CD14-positive monocyte (primary cell): ENCODE measurements around the gene NACC1. TPM values are rescaled to one million over a fixed set of nuclear protein-coding genes. Genes with fewer than 3 reads are reported as not detected.

Experiments
- DNase-seq, 3 donors: peaks; one replicate each; pipeline ENCODE4 v3.0.0-alpha.2; 2011 to 2022
- H2AFZ ChIP-seq: 2 replicates; pipeline ENCODE4 v1.6.0; 2012; ENCODE audit warnings: mild to moderate bottlenecking, low read depth, low read length, inconsistent platforms; ENCODE audit not compliant: insufficient read depth, poor library complexity, severe bottlenecking
- H3K27ac ChIP-seq, 2 donors: 1 replicate in 1 of 2; 2 replicates in 1 of 2; pipeline ENCODE4 v1.5.1; 2012 to 2013; ENCODE audit warnings: low read length in 2 of 2, control low read depth in 1 of 2, inconsistent platforms in 1 of 2, low read depth in 1 of 2, mild to moderate bottlenecking in 1 of 2
- H3K27me3 ChIP-seq, 2 donors: one replicate each; pipeline versions ENCODE4 v1.6.0 to v1.6.1; 2011 to 2013; ENCODE audit warnings: low read length in 2 of 2; ENCODE audit not compliant: control insufficient read depth in 2 of 2, insufficient read depth in 2 of 2
- H3K36me3 ChIP-seq, 2 donors: replicated peaks in 1 of 2; 1 replicate in 1 of 2; 2 replicates in 1 of 2; pipeline versions ENCODE4 v1.5.1 to v1.6.1; 2012 to 2013; ENCODE audit warnings: low read length in 2 of 2, control low read depth in 1 of 2, inconsistent platforms in 1 of 2, mild to moderate bottlenecking in 1 of 2; ENCODE audit not compliant: insufficient read depth in 2 of 2, control insufficient read depth in 1 of 2
- H3K4me1 ChIP-seq, 2 donors: 1 replicate in 1 of 2; 2 replicates in 1 of 2; pipeline versions ENCODE4 v1.5.1 to v1.6.1; 2012 to 2013; ENCODE audit warnings: low read length in 2 of 2, control low read depth in 1 of 2, inconsistent platforms in 1 of 2, mild to moderate bottlenecking in 1 of 2, moderate library complexity in 1 of 2; ENCODE audit not compliant: insufficient read depth in 2 of 2, control insufficient read depth in 1 of 2
- H3K4me2 ChIP-seq: replicated peaks from 2 replicates; pipeline ENCODE3; 2012; ENCODE audit warnings: low read length, moderate library complexity, mild to moderate bottlenecking; ENCODE audit not compliant: poor library complexity, severe bottlenecking; ENCODE audit errors: extremely low read depth
- H3K4me3 ChIP-seq, 3 experiments: fragments of 200-600 bp in 1 of 3; sonication (generic) in 1 of 3; replicated peaks in 1 of 3; 1 replicate in 2 of 3; 2 replicates in 1 of 3; pipeline ENCODE4 v1.5.1; 2011 to 2013; ENCODE audit warnings: low read length in 3 of 3, mild to moderate bottlenecking in 3 of 3, control low read depth in 2 of 3, low read depth in 2 of 3, inconsistent platforms in 1 of 3, moderate library complexity in 1 of 3
- H3K79me2 ChIP-seq: 2 replicates; pipeline ENCODE4 v1.6.0; 2012; ENCODE audit warnings: mild to moderate bottlenecking, control low read depth, inconsistent platforms, low read length, moderate library complexity; ENCODE audit not compliant: insufficient read depth
- H3K9ac ChIP-seq: 2 replicates; pipeline ENCODE4 v1.6.0; 2017; ENCODE audit warnings: low read length, mild to moderate bottlenecking; ENCODE audit not compliant: insufficient read depth, poor library complexity, severe bottlenecking
- H3K9me3 ChIP-seq, 2 donors: replicated peaks in 1 of 2; 1 replicate in 1 of 2; 2 replicates in 1 of 2; pipeline versions ENCODE4 v1.5.1 to v1.6.1; 2012 to 2013; ENCODE audit warnings: low read length in 2 of 2, control low read depth in 1 of 2; ENCODE audit not compliant: control insufficient read depth in 1 of 2, insufficient read depth in 1 of 2
- H4K20me1 ChIP-seq: 2 replicates; pipeline ENCODE4 v1.6.0; 2012; ENCODE audit warnings: mild to moderate bottlenecking, low read length, control low read depth, moderate library complexity; ENCODE audit not compliant: insufficient read depth
- H3K27ac Mint-ChIP-seq, 7 donors: one replicate each; pipeline ENCODE4 v1.8.0; 2020; ENCODE audit warnings: mild to moderate bottlenecking in 7 of 7, mixed read lengths in 7 of 7, moderate library complexity in 6 of 7, inconsistent platforms in 2 of 7
- H3K27me3 Mint-ChIP-seq, 3 donors: one replicate each; pipeline ENCODE4 v1.8.0; 2021 to 2022; ENCODE audit warnings: low read depth in 3 of 3, mild to moderate bottlenecking in 3 of 3, mixed read lengths in 3 of 3, moderate library complexity in 3 of 3, inconsistent platforms in 1 of 3
- H3K36me3 Mint-ChIP-seq, 2 donors: one replicate each; pipeline ENCODE4 v1.8.0; 2020; ENCODE audit warnings: mixed read lengths in 2 of 2, inconsistent platforms in 1 of 2, mild to moderate bottlenecking in 1 of 2
- H3K4me1 Mint-ChIP-seq: one replicate; pipeline ENCODE4 v1.8.0; 2020; ENCODE audit warnings: mild to moderate bottlenecking, mixed read lengths
- H3K4me3 Mint-ChIP-seq, 2 donors: one replicate each; pipeline ENCODE4 v1.8.0; 2020; ENCODE audit warnings: mild to moderate bottlenecking in 2 of 2, mixed read lengths in 2 of 2, moderate library complexity in 1 of 2
- H3K9me3 Mint-ChIP-seq, 7 donors: one replicate each; pipeline ENCODE4 v1.8.0; 2020 to 2022; ENCODE audit warnings: mixed read lengths in 7 of 7, mild to moderate bottlenecking in 6 of 7, moderate library complexity in 6 of 7, inconsistent platforms in 2 of 7
- WGBS: methylation state at CpG from one replicate; pipeline ENCODE4 v1.1.5; 2013; ENCODE audit warnings: missing lambda C conversion rate; ENCODE audit not compliant: insufficient coverage; 5-methylcytosine and 5-hydroxymethylcytosine counted together
- intact Hi-C, 2 donors: fragments of 100-400 bp; cut with micrococcal nuclease; formaldehyde crosslinking; loops; one replicate each; pipeline versions ENCODE4 v1.15.0 to v1.15.1; 2023
- polyA plus RNA-seq, 3 donors: library from polyadenylated mRNA; depleted of rRNA in 1 of 3; unstranded in 2 of 3; stranded (reverse) in 1 of 3; fragments of 300-500 nt in 2 of 3; fragments of >200 nt in 1 of 3; fragmentation: Illumina TruSeq in 2 of 3; gene quantifications; 1 replicate in 2 of 3; 2 replicates in 1 of 3; pipeline ENCODE4 v1.2.3, GENCODE V29; 2012 to 2021
- TF ChIP-seq, protein P1 (sequence below): fragments of 200-600 bp; IDR thresholded peaks from one replicate; pipeline ENCODE4 v1.8.0; 2022; ENCODE audit warnings: antibody characterized with exemption, mild to moderate bottlenecking

NACC1 gene
- polyA plus RNA-seq, 3 donors = 1.1 to 20.1 (median 2.2) TPM

DNA sequence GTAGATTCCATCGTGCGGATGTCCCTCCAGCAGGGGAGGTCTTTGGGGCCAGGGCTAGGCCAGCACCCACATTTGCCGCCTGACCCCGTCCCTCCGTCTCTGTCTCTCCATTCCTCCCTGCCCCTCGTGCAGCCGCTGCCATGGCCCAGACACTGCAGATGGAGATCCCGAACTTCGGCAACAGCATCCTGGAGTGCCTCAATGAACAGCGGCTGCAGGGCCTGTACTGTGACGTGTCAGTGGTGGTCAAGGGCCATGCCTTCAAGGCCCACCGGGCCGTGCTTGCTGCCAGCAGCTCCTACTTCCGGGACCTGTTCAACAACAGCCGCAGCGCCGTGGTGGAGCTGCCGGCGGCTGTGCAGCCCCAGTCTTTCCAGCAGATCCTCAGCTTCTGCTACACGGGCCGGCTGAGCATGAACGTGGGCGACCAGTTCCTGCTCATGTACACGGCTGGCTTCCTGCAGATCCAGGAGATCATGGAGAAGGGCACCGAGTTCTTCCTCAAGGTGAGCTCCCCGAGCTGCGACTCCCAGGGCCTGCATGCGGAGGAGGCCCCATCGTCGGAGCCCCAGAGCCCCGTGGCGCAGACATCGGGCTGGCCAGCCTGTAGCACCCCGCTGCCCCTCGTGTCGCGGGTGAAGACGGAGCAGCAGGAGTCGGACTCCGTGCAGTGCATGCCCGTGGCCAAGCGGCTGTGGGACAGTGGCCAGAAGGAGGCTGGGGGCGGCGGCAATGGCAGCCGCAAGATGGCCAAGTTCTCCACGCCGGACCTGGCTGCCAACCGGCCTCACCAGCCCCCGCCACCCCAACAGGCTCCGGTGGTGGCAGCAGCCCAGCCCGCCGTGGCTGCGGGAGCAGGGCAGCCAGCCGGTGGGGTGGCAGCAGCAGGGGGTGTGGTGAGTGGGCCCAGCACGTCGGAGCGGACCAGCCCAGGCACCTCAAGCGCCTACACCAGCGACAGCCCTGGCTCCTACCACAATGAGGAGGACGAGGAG, 17.3 kb downstream of the NACC1 start:
- TF ChIP-seq, protein P1, sequence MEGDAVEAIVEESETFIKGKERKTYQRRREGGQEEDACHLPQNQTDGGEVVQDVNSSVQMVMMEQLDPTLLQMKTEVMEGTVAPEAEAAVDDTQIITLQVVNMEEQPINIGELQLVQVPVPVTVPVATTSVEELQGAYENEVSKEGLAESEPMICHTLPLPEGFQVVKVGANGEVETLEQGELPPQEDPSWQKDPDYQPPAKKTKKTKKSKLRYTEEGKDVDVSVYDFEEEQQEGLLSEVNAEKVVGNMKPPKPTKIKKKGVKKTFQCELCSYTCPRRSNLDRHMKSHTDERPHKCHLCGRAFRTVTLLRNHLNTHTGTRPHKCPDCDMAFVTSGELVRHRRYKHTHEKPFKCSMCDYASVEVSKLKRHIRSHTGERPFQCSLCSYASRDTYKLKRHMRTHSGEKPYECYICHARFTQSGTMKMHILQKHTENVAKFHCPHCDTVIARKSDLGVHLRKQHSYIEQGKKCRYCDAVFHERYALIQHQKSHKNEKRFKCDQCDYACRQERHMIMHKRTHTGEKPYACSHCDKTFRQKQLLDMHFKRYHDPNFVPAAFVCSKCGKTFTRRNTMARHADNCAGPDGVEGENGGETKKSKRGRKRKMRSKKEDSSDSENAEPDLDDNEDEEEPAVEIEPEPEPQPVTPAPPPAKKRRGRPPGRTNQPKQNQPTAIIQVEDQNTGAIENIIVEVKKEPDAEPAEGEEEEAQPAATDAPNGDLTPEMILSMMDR = no peak
- no peak overlapping the region for H3K27ac Mint-ChIP-seq
- 96% methylated on average over 57 of the region's 60 CpGs for WGBS
- H3K36me3 Mint-ChIP-seq = peaks cover 35 to 66% of the 10 kb centered on the region in 2 donors
- Histone ChIP-seq H3K4me2 (no peak overlapping the region), H3K79me2 (peaks cover 41% of the 10 kb centered on the region), H2AFZ (no peak overlapping the region), H3K36me3 (peaks cover 44 to 64% of the 10 kb centered on the region in 2 donors), H3K4me1 (no peaks in the 10 kb centered on the region), H4K20me1 (peaks cover 62% of the 10 kb centered on the region), H3K9ac (no peak overlapping the region), H3K27me3 (no peaks in the 10 kb centered on the region), H3K9me3 (no peaks in the 10 kb centered on the region), H3K4me3 (no peak overlapping the region), H3K27ac (no peak overlapping the region)
- DNase-seq = no peak
- intact Hi-C loops = no loop called here
- peaks cover 19% of the 10 kb centered on the region for H3K4me1 Mint-ChIP-seq
- no peak overlapping the region for H3K4me3 Mint-ChIP-seq
- H3K27me3 Mint-ChIP-seq = no peaks in the 10 kb centered on the region
- H3K9me3 Mint-ChIP-seq = peaks cover 0 to 2% (median 0%) of the 10 kb centered on the region in 7 donors

DNA sequence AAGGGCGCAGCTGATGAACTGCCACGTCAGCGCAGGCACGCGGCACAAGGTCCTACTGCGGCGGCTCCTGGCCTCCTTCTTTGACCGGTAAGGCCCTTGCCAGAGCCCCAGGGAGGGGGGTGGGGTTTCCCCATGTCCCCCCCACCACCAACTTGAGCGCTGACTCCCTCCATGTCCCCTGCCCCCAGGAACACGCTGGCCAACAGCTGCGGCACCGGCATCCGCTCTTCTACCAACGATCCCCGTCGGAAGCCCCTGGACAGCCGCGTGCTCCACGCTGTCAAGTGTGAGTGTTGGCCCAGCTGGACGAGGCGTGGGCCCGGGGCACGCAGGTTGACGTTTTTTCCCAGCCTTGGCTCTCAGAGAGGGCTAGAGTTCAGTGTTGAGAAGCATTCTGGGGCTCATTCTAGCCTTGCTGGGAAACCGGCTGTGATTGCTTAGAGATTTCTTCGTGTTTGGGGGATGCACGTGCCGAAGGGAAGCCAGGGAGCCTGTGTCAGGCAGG, 19.3 kb downstream of the NACC1 start:
- Histone ChIP-seq H3K4me2 (no peak overlapping the region), H3K4me3 (no peak overlapping the region), H4K20me1 (peaks cover 50% of the 10 kb centered on the region), H3K36me3 (peaks cover 48 to 71% of the 10 kb centered on the region in 2 donors), H3K27me3 (no peaks in the 10 kb centered on the region), H3K79me2 (peaks cover 27% of the 10 kb centered on the region), H3K9me3 (no peaks in the 10 kb centered on the region), H3K27ac (no peak overlapping the region), H3K9ac (no peak overlapping the region), H3K4me1 (no peaks in the 10 kb centered on the region), H2AFZ (no peak overlapping the region)
- H3K9me3 Mint-ChIP-seq = peaks cover 0 to 2% (median 0%) of the 10 kb centered on the region in 7 donors
- H3K4me1 Mint-ChIP-seq = peaks cover 13% of the 10 kb centered on the region
- DNase-seq = no peak
- 97% methylated on average over 20 of the region's 28 CpGs for WGBS
- intact Hi-C loops = no loop called here
- H3K27me3 Mint-ChIP-seq = no peaks in the 10 kb centered on the region
- H3K36me3 Mint-ChIP-seq = peaks cover 41 to 80% of the 10 kb centered on the region in 2 donors
- H3K4me3 Mint-ChIP-seq = no peak overlapping the region
- TF ChIP-seq, protein P1 = no peak
- peak overlapping the region in 3 of 7 donors; percentile 27 to 77 (median 48) for H3K27ac Mint-ChIP-seq
